Measurements from ENCODE around the gene L3MBTL1. TPM values are rescaled to one million over a fixed set of nuclear protein-coding genes. Genes with fewer than 3 reads are reported as not detected.
A peak's percentile ranks its signal among the peaks of the same experiment; 100 is the strongest.

Gene L3MBTL1
- total RNA-seq, 1 donor from 2014 or later = 6.0 TPM

- Histone ChIP-seq H3K36me3 (ENCODE audit: control insufficient read depth, insufficient read depth, low read length) (no peaks in the 10 kb centered on the region), H3K4me3 (ENCODE audit: low read depth, low read length) (no peak overlapping the region), H3K27me3 (ENCODE audit: control insufficient read depth, insufficient read depth, low read length) (no peaks in the 10 kb centered on the region)
- TF ChIP-seq, protein P1, sequence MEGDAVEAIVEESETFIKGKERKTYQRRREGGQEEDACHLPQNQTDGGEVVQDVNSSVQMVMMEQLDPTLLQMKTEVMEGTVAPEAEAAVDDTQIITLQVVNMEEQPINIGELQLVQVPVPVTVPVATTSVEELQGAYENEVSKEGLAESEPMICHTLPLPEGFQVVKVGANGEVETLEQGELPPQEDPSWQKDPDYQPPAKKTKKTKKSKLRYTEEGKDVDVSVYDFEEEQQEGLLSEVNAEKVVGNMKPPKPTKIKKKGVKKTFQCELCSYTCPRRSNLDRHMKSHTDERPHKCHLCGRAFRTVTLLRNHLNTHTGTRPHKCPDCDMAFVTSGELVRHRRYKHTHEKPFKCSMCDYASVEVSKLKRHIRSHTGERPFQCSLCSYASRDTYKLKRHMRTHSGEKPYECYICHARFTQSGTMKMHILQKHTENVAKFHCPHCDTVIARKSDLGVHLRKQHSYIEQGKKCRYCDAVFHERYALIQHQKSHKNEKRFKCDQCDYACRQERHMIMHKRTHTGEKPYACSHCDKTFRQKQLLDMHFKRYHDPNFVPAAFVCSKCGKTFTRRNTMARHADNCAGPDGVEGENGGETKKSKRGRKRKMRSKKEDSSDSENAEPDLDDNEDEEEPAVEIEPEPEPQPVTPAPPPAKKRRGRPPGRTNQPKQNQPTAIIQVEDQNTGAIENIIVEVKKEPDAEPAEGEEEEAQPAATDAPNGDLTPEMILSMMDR (IDR thresholded peaks at IDR 0.05; ENCODE audit: insufficient read depth, low read length, poor library complexity, severe bottlenecking) = peak; percentile 94
- DNase-seq (ENCODE audit: low read depth) = no peak
Measured at GRCh38 chr20:43537921-43538877, 30.7 kb downstream of the L3MBTL1 start.

DNA sequence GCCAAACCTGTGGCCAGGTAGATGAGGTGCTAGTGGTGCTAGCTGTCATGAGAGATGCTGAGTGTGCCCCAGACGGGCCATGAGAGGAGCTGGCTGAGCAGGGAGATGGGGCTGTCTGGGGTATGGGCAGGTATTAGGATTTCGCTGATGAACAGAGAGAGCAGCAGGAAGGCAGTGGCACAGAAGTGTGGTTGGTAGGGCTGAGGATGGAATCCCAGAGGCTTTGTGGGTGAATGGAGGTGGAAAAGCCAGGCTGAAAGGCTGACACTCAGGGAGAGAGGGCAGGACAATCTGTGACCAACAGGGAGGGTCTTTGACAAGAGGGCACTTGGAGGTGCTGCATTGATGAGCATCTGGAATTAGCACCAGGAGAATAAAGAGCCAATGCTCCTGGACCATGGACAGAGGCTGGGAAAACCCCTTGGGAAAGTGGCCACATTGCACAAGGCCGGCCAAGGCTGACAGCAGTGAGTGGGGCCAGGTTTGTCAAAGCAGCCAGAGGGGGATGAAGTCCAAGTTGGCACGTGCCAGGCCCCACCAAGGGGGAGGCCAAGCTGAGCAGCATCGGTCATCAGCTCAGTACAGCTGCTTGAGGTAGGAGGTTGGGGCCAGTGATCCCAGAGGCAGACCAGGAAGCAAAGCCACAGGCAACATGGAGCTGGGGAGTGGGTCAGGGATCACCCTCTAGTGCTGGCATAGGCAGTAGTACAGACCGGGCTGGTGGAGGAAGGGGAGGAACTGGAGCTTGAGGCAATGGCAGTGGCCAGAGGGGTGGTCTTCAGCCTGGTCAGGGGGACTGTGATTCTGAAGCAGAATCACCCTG, 31.6 kb downstream of the L3MBTL1 start:
- TF ChIP-seq, protein P1 (IDR thresholded peaks at IDR 0.05; ENCODE audit: insufficient read depth, low read length, poor library complexity, severe bottlenecking) = no peak
- H3K27me3 ChIP-seq (ENCODE audit: control insufficient read depth, insufficient read depth, low read length) = no peaks in the 10 kb centered on the region
- H3K4me3 ChIP-seq (ENCODE audit: low read depth, low read length) = no peak overlapping the region
- DNase-seq (ENCODE audit: low read depth) = no peak
- no peaks in the 10 kb centered on the region for H3K36me3 ChIP-seq (ENCODE audit: control insufficient read depth, insufficient read depth, low read length)

GRCh38 chr20:43539975-43540672, 32.6 kb downstream of the L3MBTL1 start:
- Histone ChIP-seq H3K36me3 (ENCODE audit: control insufficient read depth, insufficient read depth, low read length) (no peaks in the 10 kb centered on the region), H3K4me3 (ENCODE audit: low read depth, low read length) (no peak overlapping the region), H3K27me3 (ENCODE audit: control insufficient read depth, insufficient read depth, low read length) (no peaks in the 10 kb centered on the region)
- no peak for DNase-seq (ENCODE audit: low read depth)
- TF ChIP-seq, protein P1 (IDR thresholded peaks at IDR 0.05; ENCODE audit: insufficient read depth, low read length, poor library complexity, severe bottlenecking) = no peak

DNA sequence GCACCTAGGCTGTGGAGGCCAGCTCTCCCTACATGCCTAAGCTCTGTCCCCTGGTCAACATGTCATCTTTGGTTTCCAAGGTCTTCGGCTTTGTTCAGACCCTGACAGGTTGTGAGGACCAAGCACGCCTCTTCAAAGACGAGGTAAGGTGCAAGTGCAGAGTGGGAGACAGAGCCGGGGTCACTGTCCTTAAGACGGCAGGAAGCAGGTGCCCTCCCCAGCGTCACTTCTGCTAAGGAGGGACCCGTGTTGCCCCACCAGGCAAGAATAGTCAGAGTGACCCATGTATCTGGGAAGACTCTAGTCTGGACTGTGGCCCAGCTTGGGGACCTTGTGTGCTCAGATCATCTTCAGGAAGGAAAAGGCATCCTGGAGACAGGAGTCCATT, 33.2 kb downstream of the L3MBTL1 start:
- no peak for DNase-seq (ENCODE audit: low read depth)
- no peaks in the 10 kb centered on the region for H3K27me3 ChIP-seq (ENCODE audit: control insufficient read depth, insufficient read depth, low read length)
- TF ChIP-seq, protein P1 (IDR thresholded peaks at IDR 0.05; ENCODE audit: insufficient read depth, low read length, poor library complexity, severe bottlenecking) = no peak
- no peak overlapping the region for H3K4me3 ChIP-seq (ENCODE audit: low read depth, low read length)
- no peaks in the 10 kb centered on the region for H3K36me3 ChIP-seq (ENCODE audit: control insufficient read depth, insufficient read depth, low read length)

DNA sequence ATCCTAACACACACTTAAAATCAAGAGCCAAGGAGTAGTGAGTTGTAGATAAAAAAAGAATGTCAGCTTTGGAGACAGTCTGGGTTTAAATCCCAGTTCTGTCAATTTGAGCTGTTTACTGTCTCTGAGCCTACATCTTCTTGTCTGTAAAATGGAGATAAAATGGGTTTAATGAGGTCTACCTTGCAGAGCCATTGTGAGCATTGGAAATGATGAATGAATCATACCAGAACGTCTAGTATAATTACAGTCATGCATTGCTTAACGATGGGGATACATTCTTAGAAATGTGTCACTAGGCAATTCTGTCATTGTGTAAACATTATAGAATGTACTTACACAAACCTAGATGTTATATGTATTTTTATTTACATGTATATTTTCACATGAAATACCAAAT, 33.7 kb downstream of the L3MBTL1 start:
- no peak for DNase-seq (ENCODE audit: low read depth)
- Histone ChIP-seq H3K4me3 (ENCODE audit: low read depth, low read length) (no peak overlapping the region), H3K36me3 (ENCODE audit: control insufficient read depth, insufficient read depth, low read length) (no peaks in the 10 kb centered on the region), H3K27me3 (ENCODE audit: control insufficient read depth, insufficient read depth, low read length) (no peaks in the 10 kb centered on the region)
- TF ChIP-seq, protein P1 (IDR thresholded peaks at IDR 0.05; ENCODE audit: insufficient read depth, low read length, poor library complexity, severe bottlenecking) = no peak
